H9 (cell line): ENCODE data around the gene SURF1. TPM values are rescaled to one million over a fixed set of nuclear protein-coding genes. Genes with fewer than 3 reads are reported as not detected.

Experiments
- DNase-seq: peaks from one replicate; pipeline ENCODE4 v3.0.0-alpha.2; 2017
- H2AFZ ChIP-seq: one replicate; pipeline ENCODE4 v1.6.1; 2013; ENCODE audit warnings: mild to moderate bottlenecking, low read length, control low read depth, moderate library complexity
- H2AK5ac ChIP-seq: 2 replicates; pipeline ENCODE4 v1.6.1; 2013; ENCODE audit warnings: low read length, control low read depth, mixed read lengths; ENCODE audit not compliant: insufficient read length
- H2BK120ac ChIP-seq: one replicate; pipeline ENCODE4 v1.6.1; 2013; ENCODE audit warnings: low read depth, mild to moderate bottlenecking, low read length, control low read depth, inconsistent platforms; ENCODE audit not compliant: poor library complexity, severe bottlenecking
- H2BK12ac ChIP-seq: 2 replicates; pipeline ENCODE4 v1.6.1; 2013; ENCODE audit warnings: low read length, control low read depth, mixed read lengths, low read depth; ENCODE audit not compliant: insufficient read length
- H2BK15ac ChIP-seq: 2 replicates; pipeline ENCODE4 v1.6.1; 2013; ENCODE audit warnings: low read depth, low read length, control low read depth
- H2BK20ac ChIP-seq: one replicate; pipeline ENCODE4 v1.6.1; 2013; ENCODE audit warnings: low read depth, mild to moderate bottlenecking, low read length, control low read depth, inconsistent platforms; ENCODE audit not compliant: poor library complexity, severe bottlenecking
- H2BK5ac ChIP-seq: 2 replicates; pipeline ENCODE4 v1.6.1; 2013; ENCODE audit warnings: low read length, control low read depth, mixed read lengths; ENCODE audit not compliant: insufficient read length
- H3K14ac ChIP-seq: 2 replicates; pipeline ENCODE4 v1.6.1; 2013; ENCODE audit warnings: low read length, control low read depth; ENCODE audit not compliant: insufficient read depth
- H3K18ac ChIP-seq: 2 replicates; pipeline ENCODE4 v1.6.1; 2013; ENCODE audit warnings: low read depth, mild to moderate bottlenecking, mixed read lengths, low read length, control low read depth; ENCODE audit not compliant: insufficient read length
- H3K23ac ChIP-seq: 2 replicates; pipeline ENCODE4 v1.6.1; 2013; ENCODE audit warnings: low read length, control low read depth, mixed read lengths, low read depth; ENCODE audit not compliant: insufficient read length
- H3K23me2 ChIP-seq: 2 replicates; pipeline ENCODE4 v1.6.1; 2013; ENCODE audit warnings: low read depth, mild to moderate bottlenecking, mixed read lengths, low read length, control low read depth; ENCODE audit not compliant: insufficient read length, poor library complexity, severe bottlenecking
- H3K27ac ChIP-seq: 2 replicates; pipeline ENCODE4 v1.5.1; 2013; ENCODE audit warnings: low read length, control low read depth, mixed read lengths, low read depth; ENCODE audit not compliant: insufficient read length
- H3K27me3 ChIP-seq: 2 replicates; pipeline ENCODE4 v1.6.1; 2013; ENCODE audit warnings: low read length, control low read depth, inconsistent platforms; ENCODE audit not compliant: insufficient read depth
- H3K4ac ChIP-seq: 2 replicates; pipeline ENCODE4 v1.6.1; 2013; ENCODE audit warnings: low read depth, mild to moderate bottlenecking, control low read depth, inconsistent platforms, low read length, moderate library complexity
- H3K4me1 ChIP-seq: 2 replicates; pipeline ENCODE4 v1.6.1; 2013; ENCODE audit warnings: low read length, control low read depth, inconsistent platforms; ENCODE audit not compliant: insufficient read depth
- H3K4me2 ChIP-seq: 2 replicates; pipeline ENCODE4 v1.6.1; 2013; ENCODE audit warnings: low read length, control low read depth, mixed read lengths; ENCODE audit not compliant: insufficient read length, insufficient read depth
- H3K56ac ChIP-seq: 2 replicates; pipeline ENCODE4 v1.6.1; 2013; ENCODE audit warnings: low read depth, mild to moderate bottlenecking, mixed read lengths, low read length, control low read depth; ENCODE audit not compliant: insufficient read length
- H3K79me1 ChIP-seq: 2 replicates; pipeline ENCODE4 v1.6.1; 2013; ENCODE audit warnings: low read depth, mild to moderate bottlenecking, moderate library complexity, low read length, control low read depth, inconsistent platforms; ENCODE audit not compliant: insufficient read depth, poor library complexity, severe bottlenecking
- H3K79me2 ChIP-seq: 2 replicates; pipeline ENCODE4 v1.6.1; 2013; ENCODE audit warnings: low read length, control low read depth, inconsistent platforms; ENCODE audit not compliant: insufficient read depth
- H3K9ac ChIP-seq: 2 replicates; pipeline ENCODE4 v1.6.1; 2013; ENCODE audit warnings: low read length, control low read depth, mixed read lengths; ENCODE audit not compliant: insufficient read length; ENCODE audit errors: extremely low read depth
- H3K9me3 ChIP-seq: one replicate; pipeline ENCODE4 v1.6.1; 2013; ENCODE audit warnings: low read depth, low read length, inconsistent platforms; ENCODE audit not compliant: control insufficient read depth
- H3T11ph ChIP-seq: one replicate; pipeline ENCODE4 v1.6.1; 2013; ENCODE audit warnings: mild to moderate bottlenecking, low read length, control low read depth, inconsistent platforms
- H4K20me1 ChIP-seq: one replicate; pipeline ENCODE4 v1.6.1; 2013; ENCODE audit not compliant: control insufficient read depth, insufficient read length, insufficient read depth
- H4K5ac ChIP-seq: 2 replicates; pipeline ENCODE4 v1.6.1; 2013; ENCODE audit warnings: low read depth, mild to moderate bottlenecking, mixed read lengths, low read length, control low read depth; ENCODE audit not compliant: insufficient read length
- H4K8ac ChIP-seq: replicated peaks from 2 replicates; pipeline ENCODE4 v1.6.1; 2013; ENCODE audit warnings: low read length, control low read depth, mixed read lengths, low read depth; ENCODE audit not compliant: insufficient read length
- H4K91ac ChIP-seq: 2 replicates; pipeline ENCODE4 v1.6.1; 2013; ENCODE audit warnings: low read depth, mild to moderate bottlenecking, moderate library complexity, mixed read lengths, low read length, control low read depth; ENCODE audit not compliant: insufficient read length
- H3K27ac Mint-ChIP-seq, 3 experiments: 2 replicates in 2 of 3; 3 replicates in 1 of 3; pipeline ENCODE4 v1.8.0; 2020 to 2021; ENCODE audit warnings: mixed read lengths in 3 of 3, mild to moderate bottlenecking in 1 of 3, moderate library complexity in 1 of 3
- H3K27me3 Mint-ChIP-seq: 2 replicates; pipeline ENCODE4 v1.8.0; 2021; ENCODE audit warnings: low read depth, mild to moderate bottlenecking, moderate library complexity, mixed read lengths
- H3K36me3 Mint-ChIP-seq, 3 experiments: 2 replicates in 2 of 3; 3 replicates in 1 of 3; pipeline ENCODE4 v1.8.0; 2020 to 2021; ENCODE audit warnings: low read depth in 3 of 3, mixed read lengths in 3 of 3; ENCODE audit not compliant: insufficient read depth in 1 of 3
- H3K4me1 Mint-ChIP-seq, 2 experiments: 2 replicates each; pipeline ENCODE4 v1.8.0; 2020; ENCODE audit warnings: mixed read lengths in 2 of 2
- H3K4me3 Mint-ChIP-seq, 2 experiments: 2 replicates in 1 of 2; 3 replicates in 1 of 2; pipeline ENCODE4 v1.8.0; 2020 to 2021; ENCODE audit warnings: mild to moderate bottlenecking in 2 of 2, mixed read lengths in 2 of 2, moderate library complexity in 1 of 2
- H3K9me3 Mint-ChIP-seq, 2 experiments: 2 replicates in 1 of 2; 3 replicates in 1 of 2; pipeline ENCODE4 v1.8.0; 2020; ENCODE audit warnings: mild to moderate bottlenecking in 2 of 2, mixed read lengths in 2 of 2, moderate library complexity in 1 of 2
- CTCF ChIP-seq: fragments of 200-600 bp; sonication (generic); conservative IDR thresholded peaks from 3 replicates; pipeline ENCODE4 v1.8.0; 2021; ENCODE audit warnings: antibody characterized with exemption, mild to moderate bottlenecking
- WGBS: extraction: QIAGEN DNeasy Blood & Tissue Kit; methylation state at CpG from one replicate; pipeline ENCODE4 v1.1.7; 2013; ENCODE audit warnings: missing lambda C conversion rate, low lambda C conversion rate, mixed read lengths; ENCODE audit not compliant: insufficient read length; ENCODE audit errors: extremely low coverage; 5-methylcytosine and 5-hydroxymethylcytosine counted together
- total RNA-seq: library from RNA; stranded (reverse); gene quantifications from 2 replicates; pipeline ENCODE4 v1.2.1, GENCODE V29; 2021

The SURF1 gene
- total RNA-seq, 1 experiment from 2014 or later = 43.3 TPM

- H3K4me1 Mint-ChIP-seq = no peaks in the 10 kb centered on the region
- no peaks in the 10 kb centered on the region for H3K4me1 ChIP-seq
- peaks cover 48% of the 10 kb centered on the region for H3K27me3 Mint-ChIP-seq
- H3K4me2 ChIP-seq = no peak overlapping the region
- H3K14ac ChIP-seq = no peak overlapping the region; the same call in 1 of the 2 replicates
- peaks cover 10 to 12% of the 10 kb centered on the region in 2 experiments for H3K9me3 Mint-ChIP-seq
- no peaks in the 10 kb centered on the region for H3K79me2 ChIP-seq
- no peak overlapping the region for H3T11ph ChIP-seq
- no peak overlapping the region for H3K9ac ChIP-seq
- H4K5ac ChIP-seq = no peak overlapping the region
- no peak overlapping the region for H2BK120ac ChIP-seq
- no peaks in the 10 kb centered on the region for H3K9me3 ChIP-seq
- WGBS = no CpG with 5 or more reads among the region's 31 CpGs
- H3K4me3 Mint-ChIP-seq = no peak overlapping the region
- H3K27ac Mint-ChIP-seq = no peak overlapping the region
- H3K27ac ChIP-seq = no peak overlapping the region
- no peak for TF ChIP-seq CTCF
- H3K4ac ChIP-seq = no peak overlapping the region
- H3K18ac ChIP-seq = no peak overlapping the region
- H3K27me3 ChIP-seq = no peaks in the 10 kb centered on the region
- no peak overlapping the region for H4K91ac ChIP-seq
- no peak overlapping the region for H2BK5ac ChIP-seq
- H3K23me2 ChIP-seq = no peaks in the 10 kb centered on the region
- H3K36me3 Mint-ChIP-seq = peaks cover 9 to 10% (median 9%) of the 10 kb centered on the region in 3 experiments; a peak in 6 of 7 replicates
- H2BK12ac ChIP-seq = no peak overlapping the region
- no peak overlapping the region for H3K23ac ChIP-seq
- no peak overlapping the region for H2BK15ac ChIP-seq
- no peak overlapping the region for H2BK20ac ChIP-seq
- no peaks in the 10 kb centered on the region for H3K79me1 ChIP-seq
- H2AFZ ChIP-seq = no peak overlapping the region
- H3K56ac ChIP-seq = no peak overlapping the region
- H4K20me1 ChIP-seq = no peaks in the 10 kb centered on the region
- DNase-seq = no peak
- H4K8ac ChIP-seq = no peak overlapping the region
- H2AK5ac ChIP-seq = no peak overlapping the region
Observed at GRCh38 chr9:133306242-133307204, 49.8 kb downstream of the SURF1 start.
